ENCODE measurements around the gene NTF4.

DNA sequence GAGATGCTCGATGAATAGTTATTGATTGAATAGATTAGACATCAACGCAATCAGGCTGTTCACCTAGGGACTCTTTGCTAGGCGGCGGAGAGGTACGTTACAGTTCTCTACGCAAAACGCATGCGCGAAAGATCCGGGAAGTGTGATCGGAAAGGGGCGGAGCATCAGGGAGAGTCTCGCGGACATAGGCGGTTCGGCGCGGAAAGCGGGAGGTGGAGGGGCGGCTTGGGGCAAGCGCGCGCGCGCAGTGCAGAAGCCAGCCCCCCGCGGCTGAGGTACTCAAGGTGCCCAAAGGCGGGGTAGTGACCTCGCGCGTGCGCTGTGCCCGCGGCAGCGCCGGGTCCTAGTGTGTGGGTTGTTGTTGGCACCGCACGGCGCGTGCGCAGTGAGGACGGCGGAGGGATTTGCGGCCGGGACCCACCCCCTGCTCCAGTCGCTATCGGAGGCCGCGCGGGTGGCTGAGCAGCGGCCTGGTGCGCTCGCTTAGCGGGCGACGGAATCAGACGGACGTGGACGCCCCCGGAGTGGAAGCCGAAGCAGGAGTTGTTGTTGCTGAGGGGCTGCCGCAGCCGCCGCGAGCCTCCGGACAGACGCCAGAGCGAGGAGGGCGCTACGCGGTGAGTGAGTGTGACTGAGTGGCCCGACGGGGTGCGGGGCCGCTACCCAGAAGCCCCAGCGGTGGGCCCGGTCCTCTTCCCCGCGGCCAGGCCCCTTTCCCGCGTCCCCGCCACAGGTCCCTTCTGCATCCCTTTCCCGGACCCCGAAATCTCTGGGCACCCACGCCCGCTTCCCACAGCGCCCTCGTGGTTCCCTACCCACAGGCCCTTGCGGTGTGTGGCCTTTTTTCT is 20.6 kb upstream of the NTF4 start, which contains the start of gene SNRNP70:
- TF ChIP-seq, protein P1, sequence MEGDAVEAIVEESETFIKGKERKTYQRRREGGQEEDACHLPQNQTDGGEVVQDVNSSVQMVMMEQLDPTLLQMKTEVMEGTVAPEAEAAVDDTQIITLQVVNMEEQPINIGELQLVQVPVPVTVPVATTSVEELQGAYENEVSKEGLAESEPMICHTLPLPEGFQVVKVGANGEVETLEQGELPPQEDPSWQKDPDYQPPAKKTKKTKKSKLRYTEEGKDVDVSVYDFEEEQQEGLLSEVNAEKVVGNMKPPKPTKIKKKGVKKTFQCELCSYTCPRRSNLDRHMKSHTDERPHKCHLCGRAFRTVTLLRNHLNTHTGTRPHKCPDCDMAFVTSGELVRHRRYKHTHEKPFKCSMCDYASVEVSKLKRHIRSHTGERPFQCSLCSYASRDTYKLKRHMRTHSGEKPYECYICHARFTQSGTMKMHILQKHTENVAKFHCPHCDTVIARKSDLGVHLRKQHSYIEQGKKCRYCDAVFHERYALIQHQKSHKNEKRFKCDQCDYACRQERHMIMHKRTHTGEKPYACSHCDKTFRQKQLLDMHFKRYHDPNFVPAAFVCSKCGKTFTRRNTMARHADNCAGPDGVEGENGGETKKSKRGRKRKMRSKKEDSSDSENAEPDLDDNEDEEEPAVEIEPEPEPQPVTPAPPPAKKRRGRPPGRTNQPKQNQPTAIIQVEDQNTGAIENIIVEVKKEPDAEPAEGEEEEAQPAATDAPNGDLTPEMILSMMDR (IDR thresholded peaks at IDR 0.05) = peak in 2 of 7 experiments; percentile 12 to 21
- TF ChIP-seq POLR2A (IDR thresholded peaks at IDR 0.05) = peak; percentile 81 to 95 (median 93)

Measured in body of pancreas (tissue), 4 donors.